ENCODE measurements around the gene DENND2D.

DNA sequence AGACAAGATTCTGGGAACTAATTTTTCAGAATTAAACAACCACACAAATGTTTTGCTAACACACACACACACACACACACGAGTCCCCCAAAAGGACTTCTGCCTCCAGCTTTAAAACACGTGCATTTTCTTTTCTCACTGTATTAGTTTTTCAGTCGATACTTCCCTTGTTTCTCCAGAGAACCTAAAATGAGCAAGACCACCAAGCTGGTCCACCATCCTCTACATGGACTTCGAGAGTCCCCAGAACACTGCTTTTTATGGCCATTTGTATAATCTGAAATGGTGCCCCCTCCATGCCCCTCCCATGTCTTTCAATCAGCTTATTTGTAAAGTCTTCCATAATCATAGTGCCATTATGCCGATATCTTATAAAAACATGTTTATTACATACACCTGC, 16.3 kb upstream of the DENND2D start:
- TF ChIP-seq, protein P1, sequence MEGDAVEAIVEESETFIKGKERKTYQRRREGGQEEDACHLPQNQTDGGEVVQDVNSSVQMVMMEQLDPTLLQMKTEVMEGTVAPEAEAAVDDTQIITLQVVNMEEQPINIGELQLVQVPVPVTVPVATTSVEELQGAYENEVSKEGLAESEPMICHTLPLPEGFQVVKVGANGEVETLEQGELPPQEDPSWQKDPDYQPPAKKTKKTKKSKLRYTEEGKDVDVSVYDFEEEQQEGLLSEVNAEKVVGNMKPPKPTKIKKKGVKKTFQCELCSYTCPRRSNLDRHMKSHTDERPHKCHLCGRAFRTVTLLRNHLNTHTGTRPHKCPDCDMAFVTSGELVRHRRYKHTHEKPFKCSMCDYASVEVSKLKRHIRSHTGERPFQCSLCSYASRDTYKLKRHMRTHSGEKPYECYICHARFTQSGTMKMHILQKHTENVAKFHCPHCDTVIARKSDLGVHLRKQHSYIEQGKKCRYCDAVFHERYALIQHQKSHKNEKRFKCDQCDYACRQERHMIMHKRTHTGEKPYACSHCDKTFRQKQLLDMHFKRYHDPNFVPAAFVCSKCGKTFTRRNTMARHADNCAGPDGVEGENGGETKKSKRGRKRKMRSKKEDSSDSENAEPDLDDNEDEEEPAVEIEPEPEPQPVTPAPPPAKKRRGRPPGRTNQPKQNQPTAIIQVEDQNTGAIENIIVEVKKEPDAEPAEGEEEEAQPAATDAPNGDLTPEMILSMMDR (IDR thresholded peaks at IDR 0.05), result no peak
- TF ChIP-seq POLR2A (IDR thresholded peaks at IDR 0.05), result no peak
- no peak for TF ChIP-seq POLR2AphosphoS5 (IDR thresholded peaks at IDR 0.05)

Data from breast epithelium (tissue), 3 donors.